Keratinocyte (primary cell): ENCODE measurements around the gene RBM8A. TPM values are rescaled to one million over a fixed set of nuclear protein-coding genes. Genes with fewer than 3 reads are reported as not detected.

Source experiments
- DNase-seq: peaks from one replicate; pipeline ENCODE4 v3.0.0-alpha.2; 2011; ENCODE audit warnings: low read depth, missing footprints, low spot score
- FAIRE-seq: peaks from 2 replicates; lab custom pipeline; 2011; peaks lifted over from hg19 to GRCh38; lab: Jason Lieb, UNC
- H2AFZ ChIP-seq: 2 replicates; pipeline ENCODE4 v1.6.0; 2012; ENCODE audit warnings: low read length, control low read depth, inconsistent platforms; ENCODE audit not compliant: control insufficient read depth
- H3K27ac ChIP-seq: 2 replicates; pipeline ENCODE4 v1.5.1; 2011; ENCODE audit warnings: low read length; ENCODE audit not compliant: control insufficient read depth, insufficient read depth
- H3K27me3 ChIP-seq: 3 replicates; pipeline ENCODE4 v1.6.0; 2011; ENCODE audit warnings: low read length; ENCODE audit not compliant: control insufficient read depth, insufficient read depth; ENCODE audit errors: extremely low read depth
- H3K36me3 ChIP-seq, 2 experiments: 2 replicates in 1 of 2; 3 replicates in 1 of 2; pipeline ENCODE4 v1.5.1; 2011; ENCODE audit warnings: low read length in 2 of 2, mild to moderate bottlenecking in 1 of 2; ENCODE audit not compliant: control insufficient read depth in 2 of 2, insufficient read depth in 2 of 2; ENCODE audit errors: extremely low read depth in 1 of 2
- H3K4me1 ChIP-seq: 3 replicates; pipeline ENCODE4 v1.5.1; 2011; ENCODE audit warnings: low read length; ENCODE audit not compliant: control insufficient read depth, insufficient read depth; ENCODE audit errors: extremely low read depth
- H3K4me2 ChIP-seq: 3 replicates; pipeline ENCODE4 v1.6.0; 2011; ENCODE audit warnings: low read depth, low read length; ENCODE audit not compliant: control insufficient read depth, insufficient read depth; ENCODE audit errors: extremely low read depth
- H3K4me3 ChIP-seq, 3 experiments: fragments of 200-600 bp in 1 of 3; sonication (generic) in 1 of 3; 2 replicates in 2 of 3; 3 replicates in 1 of 3; pipeline ENCODE4 v1.5.1; 2011 to 2016; ENCODE audit warnings: low read length in 3 of 3, mild to moderate bottlenecking in 3 of 3, control low read depth in 2 of 3, inconsistent platforms in 1 of 3, low read depth in 1 of 3, mixed read lengths in 1 of 3, mixed run types in 1 of 3, moderate library complexity in 1 of 3; ENCODE audit not compliant: control insufficient read depth in 2 of 3, insufficient read depth in 2 of 3; ENCODE audit errors: extremely low read depth in 1 of 3
- H3K79me2 ChIP-seq: 2 replicates; pipeline ENCODE4 v1.6.0; 2012; ENCODE audit warnings: low read length; ENCODE audit not compliant: control insufficient read depth, insufficient read depth
- H3K9ac ChIP-seq: 3 replicates; pipeline ENCODE4 v1.6.0; 2011; ENCODE audit warnings: low read length; ENCODE audit not compliant: control insufficient read depth, insufficient read depth; ENCODE audit errors: extremely low read depth
- H3K9me1 ChIP-seq: 3 replicates; pipeline ENCODE4 v1.6.0; 2011; ENCODE audit warnings: low read length; ENCODE audit not compliant: control insufficient read depth, insufficient read depth; ENCODE audit errors: extremely low read depth
- H3K9me3 ChIP-seq: 2 replicates; pipeline ENCODE4 v1.5.1; 2012; ENCODE audit warnings: low read depth, low read length; ENCODE audit not compliant: control insufficient read depth
- H4K20me1 ChIP-seq: 3 replicates; pipeline ENCODE4 v1.6.0; 2011; ENCODE audit warnings: low read length; ENCODE audit not compliant: control insufficient read depth, insufficient read depth; ENCODE audit errors: extremely low read depth
- CTCF ChIP-seq, 3 experiments: IDR thresholded peaks in 1 of 3; conservative IDR thresholded peaks in 1 of 3; optimal IDR thresholded peaks in 1 of 3; 2 replicates in 2 of 3; 3 replicates in 1 of 3; pipeline versions ENCODE3 to v1.5.1; 2011; ENCODE audit warnings: low read length in 3 of 3, mild to moderate bottlenecking in 3 of 3, moderate library complexity in 2 of 3, control low read depth in 1 of 3, inconsistent platforms in 1 of 3; ENCODE audit not compliant: insufficient read depth in 2 of 3; ENCODE audit errors: extremely low read depth in 1 of 3
- EZH2 ChIP-seq: IDR thresholded peaks from one replicate; pipeline ENCODE4 v1.6.1; 2012; ENCODE audit warnings: inconsistent platforms, mild to moderate bottlenecking, low read length, moderate library complexity
- dilution Hi-C: fragments of 300-500 bp; cut with MboI; formaldehyde crosslinking; loops from one replicate; pipeline ENCODE4 v1.7.0; 2020; ENCODE audit warnings: low sequenced_read_pairs; ENCODE audit not compliant: extremely low pct_ligation_motif_present
- polyA plus RNA-seq, 5 experiments: library from polyadenylated mRNA; depleted of rRNA in 3 of 5; stranded (reverse) in 3 of 5; stranded (forward) in 1 of 5; unstranded in 1 of 5; fragments of >200 nt; gene quantifications; 1 replicate in 1 of 5; 2 replicates in 3 of 5; 3 replicates in 1 of 5; pipeline versions ENCODE4 v1.2.1 to v1.2.3, GENCODE V29; 2011 to 2012; ENCODE audit warnings: missing spikeins in 2 of 5, low read depth in 1 of 5, low replicate concordance in 1 of 5

The RBM8A gene
- polyA plus RNA-seq, 1 donor (not counting 4 experiments of a cell fraction or from before 2014, with no cell fraction given), result 209 TPM

GRCh38 chr1:145874646-145875045 is 52.6 kb downstream of the RBM8A start:
- DNase-seq (no peak), FAIRE-seq (no peak)
- Histone ChIP-seq H3K27me3 (peaks cover 12% of the 10 kb centered on the region), H4K20me1 (no peaks in the 10 kb centered on the region), H3K9me1 (no peaks in the 10 kb centered on the region), H3K9me3 (no peaks in the 10 kb centered on the region), H3K4me1 (peaks cover 18% of the 10 kb centered on the region), H3K9ac (no peak overlapping the region), H3K36me3 (no peaks in the 10 kb centered on the region), H2AFZ (no peak overlapping the region), H3K4me3 (no peak overlapping the region), H3K27ac (no peak overlapping the region), H3K4me2 (no peak overlapping the region), H3K79me2 (no peaks in the 10 kb centered on the region)
- TF ChIP-seq CTCF (optimal IDR thresholded peaks at IDR 0.05 in 1 of 3, IDR thresholded peaks at IDR 0.05 in 1 of 3, conservative IDR thresholded peaks at IDR 0.05 in 1 of 3; ENCODE audit: extremely low read depth in 1 of 3, insufficient read depth in 2 of 3, low read length in 3 of 3), result no peak
- no peak for TF ChIP-seq EZH2
- dilution Hi-C loops, result no loop called here

- Histone ChIP-seq H3K27me3 (peaks cover 15% of the 10 kb centered on the region), H3K9ac (peak overlapping the region; percentile 15), H3K36me3 (no peaks in the 10 kb centered on the region), H3K27ac (no peak overlapping the region), H3K4me3 (peak overlapping the region in 2 of 3 experiments; percentile 7 to 51), H2AFZ (peak overlapping the region; percentile 69), H3K79me2 (no peaks in the 10 kb centered on the region), H4K20me1 (no peaks in the 10 kb centered on the region), H3K4me1 (peaks cover 10% of the 10 kb centered on the region), H3K4me2 (peak overlapping the region; percentile 71), H3K9me1 (no peaks in the 10 kb centered on the region), H3K9me3 (no peaks in the 10 kb centered on the region)
- dilution Hi-C loops, result no loop called here
- FAIRE-seq, result no peak
- TF ChIP-seq CTCF (optimal IDR thresholded peaks at IDR 0.05 in 1 of 3, IDR thresholded peaks at IDR 0.05 in 1 of 3, conservative IDR thresholded peaks at IDR 0.05 in 1 of 3; ENCODE audit: extremely low read depth in 1 of 3, insufficient read depth in 2 of 3, low read length in 3 of 3) (no peak), EZH2 (no peak)
- DNase-seq, result no peak
These were observed 55.0 kb downstream of the RBM8A start for GRCh38 chr1:145871994-145872924.

Other genes with a start within 250 kb of the RBM8A start
- gene PDZK1, start 220.1 kb downstream of the RBM8A start, polyA plus RNA-seq, result 0.08 to 0.21 TPM (median 0.15 TPM) in 3 replicates
- not detected in 3 replicates for gene CD160, start 208.0 kb downstream of the RBM8A start, polyA plus RNA-seq
- 7.4 to 10.1 TPM (median 7.4 TPM) in 3 replicates for gene RNF115, start 103.4 kb downstream of the RBM8A start, polyA plus RNA-seq
- gene POLR3C, start 103.3 kb downstream of the RBM8A start, polyA plus RNA-seq, result 33.9 to 44.4 TPM (median 34.4 TPM) in 3 replicates
- gene NUDT17, start 81.9 kb downstream of the RBM8A start, polyA plus RNA-seq, result 1.3 to 1.6 TPM (median 1.3 TPM) in 3 replicates
- gene PIAS3, start 68.4 kb downstream of the RBM8A start, polyA plus RNA-seq, result 26.9 to 29.7 TPM (median 27.6 TPM) in 3 replicates
- gene ANKRD35, start 41.6 kb downstream of the RBM8A start, polyA plus RNA-seq, result 0.08 to 1.3 TPM (median 0.46 TPM) in 3 replicates
- gene ITGA10, start 17.4 kb downstream of the RBM8A start, polyA plus RNA-seq, result 0.54 to 0.90 TPM (median 0.65 TPM) in 3 replicates
- 43.7 to 97.7 TPM (median 89.0 TPM) in 3 replicates for gene PEX11B, start 8.8 kb downstream of the RBM8A start, polyA plus RNA-seq
- 9.2 to 26.4 TPM (median 20.0 TPM) in 3 replicates for gene LIX1L, start 30.5 kb upstream of the RBM8A start, polyA plus RNA-seq
- gene ANKRD34A, start 37.1 kb upstream of the RBM8A start, polyA plus RNA-seq, result 0.53 to 0.83 TPM (median 0.66 TPM) in 3 replicates
- gene POLR3GL, start 37.2 kb upstream of the RBM8A start, polyA plus RNA-seq, result 8.1 to 14.0 TPM (median 10.0 TPM) in 3 replicates
- 89.7 to 165 TPM (median 159 TPM) in 3 replicates for gene TXNIP, start 69.1 kb upstream of the RBM8A start, polyA plus RNA-seq
- 0.04 TPM in 1 of 3 replicates, not detected in the others for gene HJV, start 94.3 kb upstream of the RBM8A start, polyA plus RNA-seq
- 1.1 to 2.1 TPM (median 1.7 TPM) in 3 replicates for gene NBPF10, start 217.3 kb upstream of the RBM8A start, polyA plus RNA-seq